ENCODE results near the gene EYA3.

The EYA3 gene

GRCh38 chr1:27957655-27958054, 130.8 kb downstream of the EYA3 start:
- TF ChIP-seq CTCF (IDR thresholded peaks at IDR 0.05; ENCODE audit: insufficient read depth, low read length, missing control alignments) = no peak
- no peak overlapping the region for H3K4me3 ChIP-seq (ENCODE audit: low read depth, low read length)
- CTCF ChIA-PET = interaction anchor here (1.3 to 2.1 kb wide), 2 partner anchors 11 to 19 kb away, joined by 3 to 7 read pairs; no protein-coding TSS in a partner anchor
- no peak for DNase-seq (ENCODE audit: low read depth, low spot score)
- POLR2A ChIA-PET = no interaction called here

- H3K4me3 ChIP-seq (ENCODE audit: low read depth, low read length) = no peak overlapping the region
- TF ChIP-seq CTCF (IDR thresholded peaks at IDR 0.05; ENCODE audit: insufficient read depth, low read length, missing control alignments) = no peak
- no peak for DNase-seq (ENCODE audit: low read depth, low spot score)
- POLR2A ChIA-PET = no interaction called here
- CTCF ChIA-PET = interaction anchor here (2.1 kb wide), 1 partner anchor 10 kb away, joined by 7 read pairs; no protein-coding TSS in a partner anchor
These were observed 131.6 kb downstream of the EYA3 start for GRCh38 chr1:27956761-27957160.

GRCh38 chr1:27955076-27955475, 133.3 kb downstream of the EYA3 start:
- DNase-seq (ENCODE audit: low read depth, low spot score) = no peak
- H3K4me3 ChIP-seq (ENCODE audit: low read depth, low read length) = no peak overlapping the region
- POLR2A ChIA-PET = no interaction called here
- CTCF ChIA-PET = no interaction called here
- no peak for TF ChIP-seq CTCF (IDR thresholded peaks at IDR 0.05; ENCODE audit: insufficient read depth, low read length, missing control alignments)

GRCh38 chr1:27954186-27954585, 134.2 kb downstream of the EYA3 start:
- TF ChIP-seq CTCF (IDR thresholded peaks at IDR 0.05; ENCODE audit: insufficient read depth, low read length, missing control alignments) = no peak
- DNase-seq (ENCODE audit: low read depth, low spot score) = no peak
- no peak overlapping the region for H3K4me3 ChIP-seq (ENCODE audit: low read depth, low read length)
- POLR2A ChIA-PET = no interaction called here
- CTCF ChIA-PET = interaction anchor here (1.8 kb wide), 1 partner anchor 14 kb away, joined by 4 read pairs; no protein-coding TSS in a partner anchor

- TF ChIP-seq CTCF (IDR thresholded peaks at IDR 0.05; ENCODE audit: insufficient read depth, low read length, missing control alignments) = no peak
- DNase-seq (ENCODE audit: low read depth, low spot score) = no peak
- H3K4me3 ChIP-seq (ENCODE audit: low read depth, low read length) = no peak overlapping the region
- CTCF ChIA-PET = interaction anchor here (2.7 kb wide), 1 partner anchor 12 kb away, joined by 11 read pairs; no protein-coding TSS in a partner anchor
- POLR2A ChIA-PET = no interaction called here
These were observed 136.3 kb downstream of the EYA3 start for GRCh38 chr1:27952147-27952546.

- H3K4me3 ChIP-seq (ENCODE audit: low read depth, low read length) = no peak overlapping the region
- ChIA-PET POLR2A (interaction anchor here (0.7 kb wide), 1 partner anchor 78 kb away, joined by 3 read pairs; no protein-coding TSS in a partner anchor), CTCF (interaction anchor here (0.7 to 2.7 kb wide), 2 partner anchors 12 to 14 kb away, joined by 3 to 11 read pairs; no protein-coding TSS in a partner anchor)
- no peak for DNase-seq (ENCODE audit: low read depth, low spot score)
- TF ChIP-seq CTCF (IDR thresholded peaks at IDR 0.05; ENCODE audit: insufficient read depth, low read length, missing control alignments) = no peak
These were observed 137.0 kb downstream of the EYA3 start for GRCh38 chr1:27951396-27951795.

Measured in AG04449 (cell line).